ENCODE results near the gene BNC2. TPM values are rescaled to one million over a fixed set of nuclear protein-coding genes. Genes with fewer than 3 reads are reported as not detected.

BNC2 gene
- total RNA-seq, 2 experiments from 2014 or later, result not detected

DNA sequence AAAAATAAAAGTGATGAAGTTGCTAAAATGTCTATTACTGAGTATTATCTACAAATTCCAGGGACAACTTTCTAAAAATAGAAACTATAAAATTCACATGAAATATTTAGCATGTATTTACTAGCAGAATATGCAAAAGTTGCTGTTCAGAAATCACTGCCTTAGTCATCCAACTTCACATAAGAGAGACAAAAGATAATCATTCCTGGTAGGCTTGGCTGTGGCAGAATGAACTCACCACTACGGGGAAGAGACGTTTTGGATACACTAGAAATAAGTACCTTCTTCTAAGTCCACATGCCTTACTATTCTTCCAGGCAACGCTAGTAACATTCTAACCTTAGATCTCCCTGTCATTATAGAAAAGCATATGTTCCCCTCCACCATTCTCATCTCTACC is 272.2 kb downstream of the BNC2 start:
- no peak overlapping the region for H3K4me3 Mint-ChIP-seq
- no peaks in the 10 kb centered on the region for H3K9me3 Mint-ChIP-seq
- no peak for DNase-seq
- no peak overlapping the region for H3K27ac Mint-ChIP-seq
- CTCF ChIA-PET, result interaction anchor here (0.6 kb wide), 1 partner anchor 9 kb away, joined by 3 read pairs; no protein-coding TSS in a partner anchor
- no peaks in the 10 kb centered on the region for H3K36me3 Mint-ChIP-seq (ENCODE audit: low read depth)
- H3K27me3 Mint-ChIP-seq (ENCODE audit: low read depth), result no peaks in the 10 kb centered on the region
- intact Hi-C loops (cut with micrococcal nuclease), result no loop called here
- H3K4me1 Mint-ChIP-seq (ENCODE audit: low read depth), result no peaks in the 10 kb centered on the region

DNA sequence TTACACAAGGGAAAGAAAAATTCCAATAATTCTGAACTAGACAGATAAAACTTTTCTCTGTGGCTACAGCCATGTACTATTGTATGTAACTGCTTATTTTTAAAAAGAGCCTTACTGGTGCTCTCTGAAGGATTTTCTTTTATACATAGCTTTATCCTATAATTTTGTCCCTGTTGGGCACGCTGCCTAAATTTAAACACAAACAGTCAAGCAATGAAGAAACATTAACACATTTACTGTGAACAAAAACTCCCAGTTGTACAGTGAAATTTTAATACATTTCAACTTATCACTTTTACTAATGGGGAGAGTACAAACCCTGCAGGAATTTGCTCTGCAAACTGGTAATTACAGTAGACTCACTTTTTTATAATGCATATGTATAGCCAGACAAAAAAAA is 273.3 kb downstream of the BNC2 start:
- no peak for DNase-seq
- Mint-ChIP-seq H3K36me3 (ENCODE audit: low read depth) (no peaks in the 10 kb centered on the region), H3K27me3 (ENCODE audit: low read depth) (no peaks in the 10 kb centered on the region), H3K4me3 (no peak overlapping the region), H3K4me1 (ENCODE audit: low read depth) (no peaks in the 10 kb centered on the region), H3K9me3 (no peaks in the 10 kb centered on the region), H3K27ac (no peak overlapping the region)
- intact Hi-C loops (cut with micrococcal nuclease), result no loop called here
- CTCF ChIA-PET, result no interaction called here

DNA sequence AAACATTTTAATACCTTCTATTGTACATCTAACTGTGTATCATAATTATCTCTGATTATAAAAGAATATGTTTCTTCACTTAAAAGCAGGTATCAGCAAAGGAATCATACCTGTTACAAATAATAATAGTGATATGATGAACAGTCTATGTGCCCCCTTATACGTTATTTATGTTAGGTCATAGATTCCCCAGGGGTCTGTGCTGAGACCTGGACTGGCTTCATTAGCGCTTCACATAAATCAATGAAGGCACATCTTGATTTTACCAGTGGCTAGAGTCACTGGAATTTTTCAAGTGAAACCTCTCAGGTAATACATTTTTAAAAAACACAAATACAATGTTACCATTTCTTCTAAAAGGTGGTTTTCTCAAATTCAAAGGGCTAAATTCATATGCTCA is 275.2 kb downstream of the BNC2 start:
- DNase-seq, result no peak
- CTCF ChIA-PET, result interaction anchor here (0.7 kb wide), 1 partner anchor 66 kb away, joined by 3 read pairs; no protein-coding TSS in a partner anchor
- Mint-ChIP-seq H3K27me3 (ENCODE audit: low read depth) (no peaks in the 10 kb centered on the region), H3K36me3 (ENCODE audit: low read depth) (no peaks in the 10 kb centered on the region), H3K4me1 (ENCODE audit: low read depth) (no peaks in the 10 kb centered on the region), H3K27ac (no peak overlapping the region), H3K9me3 (peaks cover 2% of the 10 kb centered on the region), H3K4me3 (no peak overlapping the region)
- intact Hi-C loops (cut with micrococcal nuclease), result no loop called here

DNA sequence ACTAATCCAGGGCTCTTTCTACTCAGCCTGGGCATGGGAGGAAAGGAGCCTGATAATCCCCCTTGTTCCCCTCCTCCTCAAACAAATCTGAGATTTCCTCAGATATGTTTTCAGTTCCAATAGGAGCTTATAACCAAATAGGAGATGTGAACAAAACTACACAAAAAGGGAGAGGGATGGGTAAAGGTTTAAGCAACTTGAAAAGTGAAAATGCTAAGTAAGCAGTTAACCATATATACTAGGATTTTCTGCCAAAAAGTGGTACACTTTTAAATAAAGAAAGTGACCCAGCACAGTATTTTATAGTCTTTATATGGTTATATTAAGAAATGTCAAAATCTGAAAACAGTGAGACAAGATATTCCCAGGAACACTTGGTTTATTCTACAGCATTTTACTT is 275.7 kb downstream of the BNC2 start:
- Mint-ChIP-seq H3K4me3 (no peak overlapping the region), H3K27me3 (ENCODE audit: low read depth) (no peaks in the 10 kb centered on the region), H3K36me3 (ENCODE audit: low read depth) (no peaks in the 10 kb centered on the region), H3K9me3 (peaks cover 2% of the 10 kb centered on the region), H3K27ac (no peak overlapping the region), H3K4me1 (ENCODE audit: low read depth) (no peaks in the 10 kb centered on the region)
- intact Hi-C loops (cut with micrococcal nuclease), result no loop called here
- no peak for DNase-seq
- CTCF ChIA-PET, result interaction anchor here (0.5 to 0.7 kb wide), 2 partner anchors 11 to 66 kb away, joined by 3 read pairs; no protein-coding TSS in a partner anchor

DNA sequence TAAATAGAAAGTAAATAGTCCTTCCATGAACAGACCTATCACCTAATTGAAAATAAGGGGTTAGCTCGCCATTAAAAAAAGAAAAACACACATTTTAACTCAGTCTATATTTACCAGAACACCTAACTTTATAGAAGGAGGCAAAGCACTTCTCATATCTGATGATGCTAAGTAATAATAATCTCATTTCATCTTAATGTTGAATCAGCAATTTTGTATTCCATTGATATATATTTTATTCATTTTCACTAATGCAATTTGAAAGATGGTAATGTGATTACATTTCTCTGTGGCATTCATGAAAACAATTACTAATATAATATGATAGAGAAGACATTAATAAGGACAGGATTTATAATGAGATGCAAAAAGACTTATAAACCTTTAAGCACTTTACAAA is 276.7 kb downstream of the BNC2 start:
- DNase-seq, result no peak
- no peaks in the 10 kb centered on the region for H3K27me3 Mint-ChIP-seq (ENCODE audit: low read depth)
- H3K9me3 Mint-ChIP-seq, result peaks cover 2% of the 10 kb centered on the region
- H3K4me1 Mint-ChIP-seq (ENCODE audit: low read depth), result no peaks in the 10 kb centered on the region
- H3K4me3 Mint-ChIP-seq, result no peak overlapping the region
- CTCF ChIA-PET, result no interaction called here
- H3K27ac Mint-ChIP-seq, result no peak overlapping the region
- H3K36me3 Mint-ChIP-seq (ENCODE audit: low read depth), result no peaks in the 10 kb centered on the region
- intact Hi-C loops (cut with micrococcal nuclease), result no loop called here

DNA sequence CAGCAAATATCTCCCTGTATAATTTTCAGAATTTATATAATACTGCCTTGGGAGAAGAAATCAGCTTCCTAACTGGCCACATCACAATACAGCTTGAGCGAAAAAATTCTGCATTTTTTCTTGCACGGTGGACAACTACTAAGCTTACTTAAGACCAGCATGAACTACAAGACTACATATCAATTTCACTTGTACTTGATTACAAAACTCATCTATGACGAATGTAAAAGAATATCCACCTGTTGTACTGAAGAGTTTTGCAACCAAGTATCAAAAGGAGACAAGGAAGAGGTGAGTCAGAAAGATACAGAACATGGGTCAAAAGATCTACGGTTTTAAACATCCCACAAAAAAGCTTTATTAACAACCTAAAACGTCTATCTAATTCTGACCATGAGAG is 279.4 kb downstream of the BNC2 start:
- intact Hi-C loops (cut with micrococcal nuclease), result no loop called here
- no peak for DNase-seq
- CTCF ChIA-PET, result no interaction called here
- no peak overlapping the region for H3K27ac Mint-ChIP-seq
- no peak overlapping the region for H3K4me3 Mint-ChIP-seq
- H3K9me3 Mint-ChIP-seq, result peaks cover 2% of the 10 kb centered on the region
- no peaks in the 10 kb centered on the region for H3K36me3 Mint-ChIP-seq (ENCODE audit: low read depth)
- no peaks in the 10 kb centered on the region for H3K4me1 Mint-ChIP-seq (ENCODE audit: low read depth)
- H3K27me3 Mint-ChIP-seq (ENCODE audit: low read depth), result no peaks in the 10 kb centered on the region

DNA sequence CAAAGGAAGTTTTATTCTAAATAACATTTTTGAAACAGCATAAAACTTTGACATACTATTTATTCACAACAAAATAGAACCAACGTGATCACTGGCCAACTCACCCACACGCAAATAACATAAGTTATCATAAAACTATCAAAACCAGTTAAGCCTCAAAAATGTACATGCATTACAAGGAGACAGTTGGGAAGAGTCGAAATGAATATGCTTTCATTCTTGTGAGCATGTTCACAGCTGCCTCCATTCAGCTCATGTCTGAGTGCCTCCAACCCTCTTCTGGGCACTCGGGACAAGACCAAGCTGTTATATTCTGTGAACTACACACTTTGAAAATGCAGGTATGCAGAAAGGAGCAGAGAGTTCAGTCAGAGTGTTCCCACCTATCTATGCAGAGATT is 284.9 kb downstream of the BNC2 start:
- CTCF ChIA-PET, result no interaction called here
- Mint-ChIP-seq H3K36me3 (ENCODE audit: low read depth) (no peaks in the 10 kb centered on the region), H3K4me3 (no peak overlapping the region), H3K9me3 (peaks cover 2% of the 10 kb centered on the region), H3K27me3 (ENCODE audit: low read depth) (no peaks in the 10 kb centered on the region), H3K27ac (no peak overlapping the region), H3K4me1 (ENCODE audit: low read depth) (no peaks in the 10 kb centered on the region)
- intact Hi-C loops (cut with micrococcal nuclease), result no loop called here
- DNase-seq, result no peak

DNA sequence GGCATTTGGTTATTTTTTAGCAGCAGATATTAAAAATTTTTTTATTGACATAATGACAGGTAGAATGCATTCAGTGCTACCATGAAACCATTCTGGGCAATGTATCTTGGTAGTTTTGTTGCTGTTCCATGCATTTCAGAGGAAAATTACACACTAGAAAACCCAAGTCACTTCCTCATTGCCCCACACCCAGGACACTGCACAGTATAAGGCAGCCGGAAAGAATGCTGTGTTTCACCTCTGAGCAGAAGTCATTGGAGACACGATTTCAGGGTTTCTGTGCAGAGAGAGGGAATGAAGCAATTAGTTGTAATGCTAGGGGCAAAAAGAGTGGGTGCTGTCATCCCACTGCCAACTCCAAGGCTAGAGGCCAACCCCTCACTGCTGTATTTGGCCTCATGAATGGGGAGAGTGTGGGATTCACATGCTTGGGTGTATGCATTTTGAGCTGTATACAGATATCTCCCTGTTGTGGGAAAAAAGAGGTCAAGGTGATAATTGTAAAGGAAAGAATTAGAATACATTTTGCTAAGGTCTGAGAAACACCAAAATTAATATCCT is 290.5 kb downstream of the BNC2 start:
- peaks cover 2% of the 10 kb centered on the region for H3K9me3 Mint-ChIP-seq
- H3K36me3 Mint-ChIP-seq (ENCODE audit: low read depth), result no peaks in the 10 kb centered on the region
- DNase-seq, result no peak
- intact Hi-C loops (cut with micrococcal nuclease), result no loop called here
- H3K27me3 Mint-ChIP-seq (ENCODE audit: low read depth), result no peaks in the 10 kb centered on the region
- H3K4me3 Mint-ChIP-seq, result no peak overlapping the region
- no peaks in the 10 kb centered on the region for H3K4me1 Mint-ChIP-seq (ENCODE audit: low read depth)
- H3K27ac Mint-ChIP-seq, result no peak overlapping the region
- CTCF ChIA-PET, result no interaction called here

DNA sequence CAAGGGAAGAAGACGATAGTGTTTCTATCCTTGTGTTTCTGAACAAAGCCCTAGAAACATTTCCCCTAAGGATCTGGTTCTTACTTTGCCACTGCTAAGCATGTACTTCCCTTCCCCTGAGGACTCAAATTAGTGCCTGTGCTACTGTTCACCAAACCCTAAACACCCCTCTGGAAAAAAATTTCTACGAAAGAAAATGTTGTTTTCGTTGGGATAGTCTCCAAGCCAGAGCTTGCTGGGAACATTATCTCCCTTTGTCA is 294.6 kb downstream of the BNC2 start:
- DNase-seq, result no peak
- Mint-ChIP-seq H3K4me1 (ENCODE audit: low read depth) (no peaks in the 10 kb centered on the region), H3K27me3 (ENCODE audit: low read depth) (no peaks in the 10 kb centered on the region), H3K36me3 (ENCODE audit: low read depth) (no peaks in the 10 kb centered on the region), H3K4me3 (no peak overlapping the region), H3K27ac (no peak overlapping the region), H3K9me3 (no peaks in the 10 kb centered on the region)
- CTCF ChIA-PET, result interaction anchor here (0.6 kb wide), 1 partner anchor 311 kb away, joined by 3 read pairs; no protein-coding TSS in a partner anchor
- intact Hi-C loops (cut with micrococcal nuclease), result no loop called here

DNA sequence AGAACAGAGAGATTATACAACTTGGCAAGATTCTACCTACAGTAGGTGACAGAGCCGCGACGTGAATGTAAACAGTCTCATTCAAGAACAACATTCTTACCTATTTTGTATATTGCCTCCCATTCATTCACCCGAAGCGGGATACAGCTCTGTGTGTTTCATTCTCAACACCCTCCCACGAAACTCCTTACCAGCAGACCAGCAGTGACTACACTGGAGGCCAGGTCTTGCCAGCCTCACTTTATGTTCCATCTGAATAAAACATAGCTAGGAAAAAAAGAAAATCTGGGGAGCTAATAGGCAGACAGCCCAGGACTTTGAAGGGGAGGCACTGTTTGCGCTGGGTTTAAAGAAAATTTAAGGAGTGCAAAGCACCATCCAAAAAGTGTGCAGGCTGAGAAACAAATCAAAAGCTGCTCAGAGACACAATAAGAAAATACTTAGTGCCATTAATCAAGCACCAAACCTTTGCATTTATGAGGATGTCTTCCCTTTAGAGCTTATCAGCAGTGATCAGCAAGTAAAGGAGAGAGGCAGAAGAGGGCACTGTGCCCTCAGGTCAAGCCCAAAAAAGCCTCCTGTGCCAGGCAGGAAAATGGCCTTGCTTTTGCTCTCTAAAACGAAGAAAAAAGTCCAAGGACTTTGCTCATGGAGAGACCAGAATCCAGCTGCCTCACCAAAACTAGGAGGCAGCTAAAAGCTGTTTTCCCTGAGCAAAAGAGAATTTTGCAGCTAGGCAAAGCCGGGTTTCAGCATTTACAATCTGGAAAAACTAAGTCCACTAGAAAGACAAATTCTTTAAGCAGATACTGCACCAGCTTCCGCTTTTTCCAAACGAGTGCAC is 295.1 kb downstream of the BNC2 start:
- H3K4me3 Mint-ChIP-seq, result no peak overlapping the region
- no peaks in the 10 kb centered on the region for H3K27me3 Mint-ChIP-seq (ENCODE audit: low read depth)
- no peaks in the 10 kb centered on the region for H3K9me3 Mint-ChIP-seq
- H3K4me1 Mint-ChIP-seq (ENCODE audit: low read depth), result no peaks in the 10 kb centered on the region
- intact Hi-C loops (cut with micrococcal nuclease), result no loop called here
- no peak overlapping the region for H3K27ac Mint-ChIP-seq
- no peaks in the 10 kb centered on the region for H3K36me3 Mint-ChIP-seq (ENCODE audit: low read depth)
- DNase-seq, result no peak
- CTCF ChIA-PET, result interaction anchor here (0.6 kb wide), 1 partner anchor 310 kb away, joined by 3 read pairs; no protein-coding TSS in a partner anchor

DNA sequence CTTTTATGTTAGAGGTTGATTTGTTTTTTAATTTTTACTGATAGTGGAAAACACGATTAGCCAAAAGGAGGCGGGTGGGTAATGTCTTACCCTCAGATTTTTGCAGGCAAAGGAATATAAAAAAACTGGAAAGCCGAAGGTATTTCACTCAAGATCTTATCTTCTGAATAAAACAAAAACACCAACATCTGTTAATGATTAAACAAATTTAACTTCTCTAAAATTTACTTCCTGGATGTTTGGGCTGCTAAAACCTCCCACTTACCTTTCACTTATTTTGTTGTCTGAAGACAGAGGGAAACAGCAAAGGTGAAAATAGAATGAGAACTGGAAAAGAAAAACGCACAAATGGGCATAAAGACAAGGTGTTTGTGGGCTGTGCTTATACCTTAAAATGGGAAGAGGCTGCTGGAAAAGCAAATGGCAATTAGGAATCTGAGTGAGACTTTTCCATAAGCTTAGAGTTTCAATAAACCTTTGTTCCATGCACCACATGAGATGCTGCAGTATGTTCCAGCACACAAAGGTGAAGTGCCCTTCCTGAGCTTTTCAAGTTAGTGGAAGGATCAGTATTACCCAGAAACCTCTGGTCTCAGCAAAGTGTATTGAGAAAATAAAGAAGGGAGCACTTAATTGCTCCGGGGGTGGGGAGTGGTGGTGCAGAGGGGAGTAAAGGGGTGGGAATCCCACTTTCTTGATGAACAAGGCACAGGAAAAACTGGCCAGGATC is 298.3 kb downstream of the BNC2 start:
- H3K4me1 Mint-ChIP-seq (ENCODE audit: low read depth), result no peaks in the 10 kb centered on the region
- no peak overlapping the region for H3K4me3 Mint-ChIP-seq
- DNase-seq, result no peak
- CTCF ChIA-PET, result no interaction called here
- H3K27me3 Mint-ChIP-seq (ENCODE audit: low read depth), result no peaks in the 10 kb centered on the region
- no peaks in the 10 kb centered on the region for H3K36me3 Mint-ChIP-seq (ENCODE audit: low read depth)
- no peak overlapping the region for H3K27ac Mint-ChIP-seq
- intact Hi-C loops (cut with micrococcal nuclease), result no loop called here
- no peaks in the 10 kb centered on the region for H3K9me3 Mint-ChIP-seq

DNA sequence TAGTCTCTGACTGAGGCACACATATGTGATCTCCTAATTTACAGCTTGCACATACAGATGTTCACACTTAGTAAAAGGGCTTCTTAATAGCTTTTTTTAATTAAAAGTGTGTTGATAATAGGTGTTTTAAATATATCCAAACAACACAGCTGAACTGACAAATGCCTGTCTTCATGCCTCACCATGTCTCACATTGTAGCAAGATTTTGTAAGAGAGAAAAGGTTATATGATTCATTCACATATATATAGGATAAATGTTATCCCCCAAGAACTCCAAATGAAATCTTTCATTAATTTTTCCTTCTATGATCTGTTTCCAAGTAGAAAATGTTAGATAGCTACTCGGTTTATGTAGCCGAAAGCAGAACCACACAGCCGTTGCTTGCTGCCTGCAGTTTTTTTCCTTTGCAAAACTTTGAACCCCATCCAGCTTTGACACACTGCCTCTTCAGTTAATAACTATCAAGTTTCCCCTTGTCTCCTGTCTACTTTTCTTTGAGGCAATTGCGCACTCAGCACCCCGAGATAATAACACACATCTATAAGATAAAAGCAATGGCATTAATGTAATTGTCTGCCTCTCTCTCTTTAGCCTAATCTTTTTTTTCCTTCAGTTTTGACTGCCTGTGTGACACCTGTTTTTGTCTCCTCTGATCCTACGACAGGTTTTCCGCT is 299.2 kb downstream of the BNC2 start:
- Mint-ChIP-seq H3K36me3 (ENCODE audit: low read depth) (no peaks in the 10 kb centered on the region), H3K4me3 (no peak overlapping the region), H3K9me3 (no peaks in the 10 kb centered on the region), H3K27me3 (ENCODE audit: low read depth) (no peaks in the 10 kb centered on the region), H3K4me1 (ENCODE audit: low read depth) (no peaks in the 10 kb centered on the region), H3K27ac (no peak overlapping the region)
- CTCF ChIA-PET, result no interaction called here
- intact Hi-C loops (cut with micrococcal nuclease), result no loop called here
- DNase-seq, result no peak
